ENCODE data around the gene GPR137.

The GPR137 gene

GRCh38 chr11:64249038-64249437 is 36.6 kb upstream of the GPR137 start:
- DNase-seq (ENCODE audit: low spot score), result no peak

DNA sequence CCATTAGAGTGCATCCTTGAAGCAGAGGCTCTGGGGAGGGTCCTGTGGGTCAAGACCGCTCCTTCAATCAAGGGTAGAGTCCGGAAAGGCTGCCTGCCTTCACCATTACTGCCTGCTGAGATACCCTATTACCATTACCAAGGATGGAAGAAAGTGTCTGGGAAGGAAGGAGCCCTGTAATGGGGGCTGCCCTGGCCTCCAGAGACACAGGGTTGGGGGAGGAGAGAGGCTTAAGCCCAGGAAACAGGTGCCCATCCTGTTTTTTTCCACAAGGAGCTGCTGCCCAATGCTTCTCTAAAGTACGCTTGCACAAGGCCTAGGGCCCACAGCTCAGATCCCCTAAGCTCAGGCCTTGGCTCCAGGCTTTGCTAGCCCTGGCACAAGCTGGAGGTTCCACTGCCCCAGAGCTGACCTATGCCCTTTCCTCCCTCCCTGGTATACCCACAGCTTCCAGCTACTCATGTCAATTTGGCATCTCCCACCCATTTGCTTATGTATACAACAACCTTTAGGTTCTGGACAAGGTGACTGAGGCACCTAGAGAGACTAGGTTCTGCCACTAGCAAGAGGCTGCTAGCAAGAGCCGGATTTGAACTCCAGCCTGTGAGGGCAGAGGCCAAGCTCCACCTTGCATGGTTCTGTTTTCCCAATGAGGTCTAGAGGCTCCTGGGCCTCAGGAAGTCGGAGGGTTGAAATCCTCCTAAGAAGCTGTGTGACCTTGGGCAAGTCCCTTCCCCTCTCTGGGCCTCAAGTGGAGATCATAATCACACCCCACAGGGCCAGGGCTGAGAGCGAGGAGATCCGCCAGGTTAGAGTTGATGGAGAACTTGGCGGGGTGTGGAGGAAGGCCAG is 35.9 kb upstream of the GPR137 start:
- DNase-seq (ENCODE audit: low spot score), result no peak

- no peak for DNase-seq (ENCODE audit: low spot score)
Observed at GRCh38 chr11:64250415-64251015, 35.1 kb upstream of the GPR137 start.

- peak; percentile 89 for DNase-seq (ENCODE audit: low spot score)
Observed at GRCh38 chr11:64251016-64251752, 34.5 kb upstream of the GPR137 start, which contains the start of gene PLCB3. Gene PLCB3 (plus strand): TSS chr11:64251530. CDS start chr11:64251650, 120 bp downstream.

GRCh38 chr11:64251753-64252002 is 34.0 kb upstream of the GPR137 start:
- no peak for DNase-seq (ENCODE audit: low spot score)

DNA sequence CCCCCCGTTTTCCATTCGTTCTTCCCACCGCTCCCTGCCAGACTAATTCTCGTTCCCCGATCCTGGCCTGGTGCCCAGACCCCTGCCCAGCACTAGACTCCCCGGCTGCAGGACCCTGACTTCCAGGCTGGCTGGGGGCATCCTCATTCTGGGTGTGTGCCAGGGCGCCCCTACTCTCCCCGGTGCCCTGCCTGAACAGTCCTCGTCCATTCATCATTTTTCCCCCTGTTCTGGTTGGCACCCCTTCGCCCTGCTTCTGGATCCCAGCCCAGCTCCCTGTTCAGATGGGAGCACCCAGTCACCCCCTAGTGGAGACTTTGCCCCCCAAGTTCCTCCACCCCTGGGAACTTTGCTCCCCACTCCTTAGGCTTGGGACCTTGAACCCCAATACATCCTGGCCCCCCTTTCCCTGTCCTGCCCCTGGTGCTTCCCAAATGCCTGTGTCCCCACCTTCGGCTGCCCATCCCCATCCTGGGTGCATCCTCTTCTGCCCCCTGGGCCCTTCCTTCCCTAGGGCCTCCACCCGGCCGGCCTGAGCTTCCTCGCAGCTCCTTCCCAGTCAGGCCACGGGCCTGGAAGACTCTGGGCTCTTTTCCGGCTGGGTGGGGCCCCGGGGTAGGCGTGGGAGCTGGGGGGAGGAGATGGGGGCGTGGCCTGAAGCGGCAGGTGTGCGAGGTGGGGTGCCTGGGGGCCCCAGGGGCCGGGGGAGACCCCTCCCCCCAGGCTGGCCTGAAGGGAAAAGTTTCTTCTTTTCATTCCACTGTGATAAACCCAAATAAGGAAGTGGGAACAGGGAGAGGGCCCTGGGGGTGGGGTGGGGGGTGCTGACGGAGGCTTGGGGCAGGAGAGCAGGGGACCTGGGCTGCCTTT is 33.4 kb upstream of the GPR137 start:
- peak; percentile 71 for DNase-seq (ENCODE audit: low spot score)

GRCh38 chr11:64253043-64253442 is 32.6 kb upstream of the GPR137 start:
- no peak for DNase-seq (ENCODE audit: low spot score)

GRCh38 chr11:64253481-64253880 is 32.2 kb upstream of the GPR137 start:
- DNase-seq (ENCODE audit: low spot score), result no peak

DNA sequence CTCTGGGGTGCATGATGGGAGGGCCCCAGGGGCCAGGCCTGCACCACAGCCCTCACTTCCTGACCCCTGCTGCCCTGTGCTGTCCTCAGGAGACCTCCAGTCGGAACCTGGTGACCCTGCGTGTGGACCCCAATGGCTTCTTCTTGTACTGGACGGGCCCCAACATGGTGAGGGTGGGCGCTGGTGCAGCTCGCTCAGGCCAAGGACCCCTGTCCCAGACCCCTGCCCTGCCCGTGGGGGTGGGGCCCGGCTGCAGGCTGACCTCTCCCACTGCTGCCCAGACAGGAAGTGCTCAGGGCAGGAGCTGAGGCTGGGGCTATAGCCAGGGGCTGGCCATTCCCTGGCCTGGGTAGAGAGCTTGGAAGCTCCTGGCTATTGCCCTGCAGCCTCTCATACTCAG is 31.3 kb upstream of the GPR137 start:
- DNase-seq (ENCODE audit: low spot score), result no peak

DNA sequence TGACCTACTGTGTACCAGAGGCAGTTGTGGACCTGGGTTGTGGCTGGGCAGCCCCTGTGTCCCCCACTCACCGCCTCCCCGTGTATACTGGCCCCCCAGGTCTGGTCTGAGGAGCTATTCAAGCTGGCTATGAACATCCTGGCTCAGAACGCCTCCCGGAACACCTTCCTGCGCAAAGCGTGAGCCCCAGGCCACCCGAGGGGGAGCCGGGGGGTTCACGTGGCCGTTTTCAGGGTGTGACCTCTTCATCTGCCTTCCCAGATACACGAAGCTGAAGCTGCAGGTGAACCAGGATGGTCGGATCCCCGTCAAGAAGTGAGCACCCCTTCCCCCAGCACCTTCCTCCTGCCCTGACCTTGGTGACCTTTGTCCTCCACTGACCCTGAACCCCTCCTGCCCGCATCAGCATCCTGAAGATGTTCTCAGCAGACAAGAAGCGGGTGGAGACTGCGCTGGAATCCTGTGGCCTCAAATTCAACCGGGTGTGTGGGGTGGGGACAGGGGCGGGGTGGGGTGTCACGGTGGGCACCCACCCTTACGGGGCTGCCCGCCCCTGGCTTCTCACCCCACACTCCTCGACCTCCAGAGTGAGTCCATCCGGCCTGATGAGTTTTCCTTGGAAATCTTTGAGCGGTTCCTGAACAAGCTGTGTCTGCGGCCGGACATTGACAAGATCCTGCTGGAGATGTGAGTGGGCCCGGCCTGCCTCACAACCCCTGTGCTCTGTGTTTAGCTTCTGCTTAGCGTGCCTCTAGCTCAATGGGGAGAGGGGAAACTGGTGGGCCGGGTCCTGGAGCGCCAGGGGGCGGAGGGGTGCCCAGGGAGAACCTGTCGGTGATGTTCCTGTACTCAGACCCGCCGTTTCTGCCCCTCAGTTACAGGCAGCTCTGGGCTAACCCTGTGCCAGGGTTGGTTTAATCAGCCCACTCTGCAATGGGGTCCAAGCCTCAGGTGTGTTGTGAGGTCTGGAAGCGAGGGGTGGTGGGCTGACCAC is 30.2 kb upstream of the GPR137 start:
- no peak for DNase-seq (ENCODE audit: low spot score)

DNA sequence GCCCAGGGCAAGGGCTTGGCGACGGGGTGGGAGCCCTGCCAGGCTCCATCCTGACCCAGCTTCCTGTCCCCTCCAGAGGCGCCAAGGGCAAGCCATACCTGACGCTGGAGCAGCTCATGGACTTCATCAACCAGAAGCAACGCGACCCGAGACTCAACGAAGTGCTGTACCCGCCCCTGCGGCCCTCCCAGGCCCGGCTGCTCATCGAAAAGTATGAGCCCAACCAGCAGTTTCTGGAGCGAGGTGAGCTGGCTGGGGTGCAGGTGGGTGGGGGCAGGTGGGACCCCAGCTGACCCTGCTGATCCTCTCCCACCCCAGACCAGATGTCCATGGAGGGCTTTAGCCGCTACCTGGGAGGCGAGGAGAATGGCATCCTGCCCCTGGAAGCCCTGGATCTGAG is 29.3 kb upstream of the GPR137 start:
- DNase-seq (ENCODE audit: low spot score), result no peak

GRCh38 chr11:64258356-64258755 is 27.3 kb upstream of the GPR137 start:
- DNase-seq (ENCODE audit: low spot score), result no peak

DNA sequence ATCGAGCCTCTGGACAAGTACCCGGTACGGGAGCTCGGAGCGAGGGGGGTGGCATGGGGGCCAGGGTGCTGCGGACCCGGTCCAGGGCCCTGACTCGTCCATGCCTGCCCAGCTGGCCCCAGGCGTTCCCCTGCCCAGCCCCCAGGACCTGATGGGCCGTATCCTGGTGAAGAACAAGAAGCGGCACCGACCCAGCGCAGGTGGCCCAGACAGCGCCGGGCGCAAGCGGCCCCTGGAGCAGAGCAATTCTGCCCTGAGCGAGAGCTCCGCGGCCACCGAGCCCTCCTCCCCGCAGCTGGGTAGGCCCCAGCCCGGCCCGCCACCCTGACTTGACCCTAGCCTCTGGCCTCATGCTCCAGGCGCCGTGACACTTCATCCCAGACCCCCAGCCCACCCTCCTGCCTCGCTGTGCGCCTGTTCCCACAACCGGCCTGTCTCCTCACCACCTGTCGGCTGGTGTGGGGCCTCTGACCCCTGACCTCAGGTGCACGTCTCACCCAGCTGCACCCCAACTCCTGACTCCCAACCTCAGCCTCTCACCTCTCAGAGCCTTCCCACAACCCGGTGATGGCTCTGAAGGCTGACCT is 26.6 kb upstream of the GPR137 start:
- no peak for DNase-seq (ENCODE audit: low spot score)

DNA sequence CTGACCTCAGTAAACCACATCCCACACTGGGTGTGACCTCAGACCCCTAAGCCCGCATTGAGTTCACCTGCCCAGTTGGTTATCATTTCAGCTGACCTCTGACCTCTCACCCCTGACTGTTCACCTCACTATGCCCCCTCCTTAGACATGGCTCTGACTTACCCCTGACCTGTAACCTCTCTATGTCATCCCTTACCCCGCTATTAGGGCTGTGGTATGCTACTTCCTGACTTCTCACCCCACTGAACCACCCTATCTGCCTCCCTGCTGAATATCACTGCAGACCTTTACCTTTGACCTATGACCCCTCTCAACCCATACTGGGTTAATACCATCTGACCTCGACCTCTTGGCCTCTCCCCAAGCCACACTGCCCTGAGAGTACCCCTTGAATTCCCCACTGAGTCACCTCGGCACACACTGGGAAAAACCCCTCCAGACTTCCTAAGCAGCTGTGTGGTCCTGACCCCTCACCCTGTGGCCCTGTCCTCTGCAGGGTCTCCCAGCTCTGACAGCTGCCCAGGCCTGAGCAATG is 26.0 kb upstream of the GPR137 start:
- no peak for DNase-seq (ENCODE audit: low spot score)

- no peak for DNase-seq (ENCODE audit: low spot score)
Observed at GRCh38 chr11:64260147-64260708, 25.4 kb upstream of the GPR137 start.

DNA sequence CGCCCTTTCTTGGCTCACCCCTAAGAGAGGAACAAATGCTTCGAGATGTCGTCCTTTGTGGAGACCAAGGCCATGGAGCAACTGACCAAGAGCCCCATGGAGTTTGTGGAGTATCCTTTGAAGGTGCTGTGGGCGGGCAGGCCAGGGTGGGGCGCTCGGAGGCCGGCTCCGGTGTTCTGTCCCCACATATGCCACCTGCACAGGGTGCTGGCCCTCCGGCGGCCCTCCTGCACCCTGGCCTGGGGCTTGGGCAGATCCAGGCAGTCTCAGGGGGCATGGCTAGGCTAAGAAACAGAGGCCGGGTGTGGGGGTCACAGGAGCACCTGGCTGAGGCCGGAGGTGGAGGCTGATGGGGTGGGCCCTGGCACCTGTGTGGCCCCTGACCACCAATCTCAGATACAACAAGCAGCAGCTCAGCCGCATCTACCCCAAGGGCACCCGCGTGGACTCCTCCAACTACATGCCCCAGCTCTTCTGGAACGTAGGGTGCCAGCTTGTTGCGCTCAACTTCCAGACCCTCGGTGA is 24.0 kb upstream of the GPR137 start:
- DNase-seq (ENCODE audit: low spot score), result no peak

DNA sequence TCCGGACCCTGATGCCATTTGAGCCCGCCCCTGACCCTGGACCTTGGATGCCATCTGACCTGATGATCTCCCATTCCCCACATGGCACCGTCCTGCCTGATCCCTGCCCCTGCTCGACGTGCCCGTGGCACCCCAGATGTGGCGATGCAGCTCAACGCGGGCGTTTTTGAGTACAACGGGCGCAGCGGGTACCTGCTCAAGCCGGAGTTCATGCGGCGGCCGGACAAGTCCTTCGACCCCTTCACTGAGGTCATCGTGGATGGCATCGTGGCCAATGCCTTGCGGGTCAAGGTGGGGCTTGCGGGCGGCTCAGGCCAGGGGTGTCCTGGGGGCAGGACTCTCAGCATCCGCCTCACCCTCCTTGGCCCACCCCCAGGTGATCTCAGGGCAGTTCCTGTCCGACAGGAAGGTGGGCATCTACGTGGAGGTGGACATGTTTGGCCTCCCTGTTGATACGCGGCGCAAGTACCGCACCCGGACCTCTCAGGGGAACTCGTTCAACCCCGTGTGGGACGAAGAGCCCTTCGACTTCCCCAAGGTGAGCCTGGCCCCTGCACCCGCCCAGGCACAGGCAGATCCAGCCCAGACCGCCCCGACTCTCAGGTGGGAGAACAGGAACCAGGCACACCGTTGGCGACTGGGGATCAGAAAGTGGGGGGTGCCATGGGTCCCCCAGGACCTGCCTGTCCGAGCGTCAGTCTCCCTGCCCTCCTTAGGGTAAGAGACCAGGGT is 23.2 kb upstream of the GPR137 start:
- no peak for DNase-seq (ENCODE audit: low spot score)

- peak; percentile 60 for DNase-seq (ENCODE audit: low spot score)
Observed at GRCh38 chr11:64263021-64263946, 22.4 kb upstream of the GPR137 start.
